Measurements from ENCODE around the gene AGK.

AGK gene

GRCh38 chr7:141674702-141675101 lies 123.5 kb downstream of the AGK start:
- H3K27ac ChIP-seq = no peak overlapping the region
- no peak for DNase-seq (ENCODE audit: low spot score)
- no peak overlapping the region for H3K4me3 ChIP-seq
- no peak for TF ChIP-seq CTCF (IDR thresholded peaks at IDR 0.05)

- DNase-seq (ENCODE audit: low spot score) = no peak
- no peak for TF ChIP-seq CTCF (IDR thresholded peaks at IDR 0.05)
- no peak overlapping the region for H3K4me3 ChIP-seq
- no peak overlapping the region for H3K27ac ChIP-seq
Observed at GRCh38 chr7:141675436-141676215, 124.4 kb downstream of the AGK start.

- no peak for TF ChIP-seq CTCF (IDR thresholded peaks at IDR 0.05)
- Histone ChIP-seq H3K4me3 (no peak overlapping the region), H3K27ac (no peak overlapping the region)
- DNase-seq (ENCODE audit: low spot score) = no peak
Observed at GRCh38 chr7:141676618-141677017, 125.4 kb downstream of the AGK start.

- H3K27ac ChIP-seq = no peak overlapping the region
- no peak overlapping the region for H3K4me3 ChIP-seq
- TF ChIP-seq CTCF (IDR thresholded peaks at IDR 0.05) = no peak
- no peak for DNase-seq (ENCODE audit: low spot score)
Observed at GRCh38 chr7:141679014-141679413, 127.8 kb downstream of the AGK start.

GRCh38 chr7:141685285-141686023 lies 134.2 kb downstream of the AGK start:
- DNase-seq (ENCODE audit: low spot score) = no peak
- Histone ChIP-seq H3K27ac (no peak overlapping the region), H3K4me3 (no peak overlapping the region)
- TF ChIP-seq CTCF (IDR thresholded peaks at IDR 0.05) = no peak

- DNase-seq (ENCODE audit: low spot score) = no peak
- Histone ChIP-seq H3K4me3 (no peak overlapping the region), H3K27ac (no peak overlapping the region)
- TF ChIP-seq CTCF (IDR thresholded peaks at IDR 0.05) = no peak
Observed at GRCh38 chr7:141686074-141686473, 134.9 kb downstream of the AGK start.

GRCh38 chr7:141686670-141687069 lies 135.5 kb downstream of the AGK start:
- Histone ChIP-seq H3K4me3 (no peak overlapping the region), H3K27ac (peak overlapping the region in 1 of 2 donors; percentile 31)
- no peak for TF ChIP-seq CTCF (IDR thresholded peaks at IDR 0.05)
- DNase-seq (ENCODE audit: low spot score) = no peak
